GM12891 (cell line): Measurements from ENCODE around the gene BPIFB4.

Source experiments
- POLR2A ChIP-seq: IDR thresholded peaks from 2 replicates; pipeline ENCODE4 v1.6.1; 2011; ENCODE audit warnings: low read depth, low read length, control low read depth
- POLR2AphosphoS5 ChIP-seq: IDR thresholded peaks from 2 replicates; pipeline ENCODE4 v1.6.1; 2011; ENCODE audit warnings: low read depth, low read length, control low read depth
- POU2F2 ChIP-seq: IDR thresholded peaks from 2 replicates; pipeline ENCODE4 v1.6.1; 2011; ENCODE audit warnings: low read depth, mild to moderate bottlenecking, control low read depth, low read length, moderate library complexity
- SPI1 ChIP-seq: IDR thresholded peaks from 2 replicates; pipeline ENCODE4 v1.6.1; 2011; ENCODE audit warnings: low read depth, low read length, control low read depth
- TAF1 ChIP-seq: IDR thresholded peaks from 2 replicates; pipeline ENCODE4 v1.6.1; 2011; ENCODE audit warnings: low read depth, low read length, control low read depth

DNA sequence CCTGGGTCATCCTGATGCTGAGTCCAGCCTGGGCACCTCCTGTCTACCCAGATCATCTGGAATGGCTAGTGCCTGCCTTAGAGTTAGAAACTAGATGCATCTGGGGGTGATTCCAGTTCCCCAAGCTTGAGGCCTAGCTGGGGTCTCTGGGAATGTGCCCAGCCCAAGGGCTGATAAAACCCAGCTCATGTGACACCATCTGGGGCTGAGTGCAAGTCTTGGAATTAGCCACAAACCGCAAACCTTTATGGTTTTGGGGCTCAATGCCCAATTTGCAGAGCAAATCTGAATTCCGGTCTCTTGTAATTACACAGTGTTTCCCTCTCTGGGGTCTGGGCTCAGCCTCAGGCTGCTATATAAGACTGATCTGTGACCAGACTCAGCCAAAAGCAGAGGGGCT, at the start of gene BPIFB4:
- TF ChIP-seq POLR2AphosphoS5 (no peak), SPI1 (no peak), POLR2A (no peak), POU2F2 (no peak), TAF1 (no peak)
